Glomerular endothelial cell (primary cell): ENCODE data around the gene ATPAF1. TPM values are rescaled to one million over a fixed set of nuclear protein-coding genes. Genes with fewer than 3 reads are reported as not detected.
A peak's percentile ranks its signal among the peaks of the same experiment; 100 is the strongest.
"Not testable (repeated sequence)": the region's sequence is repeated elsewhere in the genome, so short reads cannot be mapped to it uniquely, and the experiment has no call there.

ENCODE experiments used
- DNase-seq: peaks from one replicate; pipeline ENCODE4 v3.0.0-alpha.2; 2011; ENCODE audit warnings: low read depth, low spot score; ENCODE audit errors: extremely low read depth
- total RNA-seq: library from RNA; depleted of rRNA; stranded (reverse); fragments of >200 nt; gene quantifications from 2 replicates; pipeline ENCODE4 v1.2.3, GENCODE V29; 2015

ATPAF1 gene
- total RNA-seq, 1 donor from 2014 or later: 20.1 TPM

- DNase-seq: not testable (repeated sequence)
Measured at GRCh38 chr1:46651152-46651551, 17.0 kb downstream of the ATPAF1 start.

DNA sequence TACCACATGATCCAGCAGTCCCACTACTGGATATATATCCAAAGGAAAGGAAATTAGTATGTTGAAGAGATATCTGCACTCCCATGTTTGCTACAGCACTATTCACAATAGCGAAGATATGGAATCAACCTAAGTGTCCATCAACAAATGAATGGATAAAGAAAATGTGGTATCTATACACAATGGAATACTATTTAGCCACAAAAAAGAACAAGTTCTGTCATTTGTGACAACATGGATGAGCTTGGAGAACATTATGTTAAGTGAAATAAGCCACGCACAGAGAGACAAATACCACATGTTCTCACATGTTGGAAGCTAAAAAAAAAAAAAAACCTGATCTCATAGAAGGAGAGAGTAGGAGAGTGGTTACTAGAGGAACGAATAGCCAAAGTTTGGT lies 17.7 kb downstream of the ATPAF1 start:
- DNase-seq: no peak

DNA sequence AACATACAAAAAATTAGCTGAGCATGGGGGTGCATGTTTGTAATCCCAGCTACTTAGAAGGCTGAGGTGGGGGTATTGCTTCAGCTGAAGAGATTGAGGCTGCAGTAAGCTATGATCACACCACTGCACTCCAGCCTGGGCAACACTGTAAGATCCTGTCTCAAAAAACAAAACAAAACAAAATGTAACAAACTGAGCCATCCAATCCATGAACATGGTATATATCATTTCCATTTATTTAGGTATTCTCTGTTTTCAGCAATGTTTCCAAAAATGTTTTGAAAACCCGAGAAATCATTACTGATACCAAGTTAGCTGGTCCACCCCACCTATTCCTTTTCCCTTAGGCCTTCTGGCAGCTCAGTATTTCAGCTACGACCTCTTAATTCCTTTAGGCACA lies 18.4 kb downstream of the ATPAF1 start:
- DNase-seq: no peak

DNA sequence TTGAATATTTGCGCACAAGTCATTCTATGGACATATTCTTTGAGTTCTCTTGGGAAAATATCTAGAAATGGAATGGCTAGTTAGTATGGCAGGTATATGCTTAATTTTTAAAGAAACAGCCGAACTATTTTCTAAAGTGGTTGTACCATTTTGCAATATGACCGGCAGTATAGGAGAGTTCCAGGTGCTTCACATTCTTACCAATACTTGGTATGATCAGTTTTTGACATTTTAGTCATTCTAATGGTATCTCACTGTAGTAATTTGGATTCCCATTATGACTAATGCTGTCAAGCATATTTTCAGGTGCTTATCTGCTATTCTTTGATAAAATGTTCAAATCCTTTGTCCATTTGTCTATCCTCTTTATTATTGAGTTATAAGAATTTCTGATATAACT lies 20.6 kb downstream of the ATPAF1 start:
- no peak for DNase-seq

DNA sequence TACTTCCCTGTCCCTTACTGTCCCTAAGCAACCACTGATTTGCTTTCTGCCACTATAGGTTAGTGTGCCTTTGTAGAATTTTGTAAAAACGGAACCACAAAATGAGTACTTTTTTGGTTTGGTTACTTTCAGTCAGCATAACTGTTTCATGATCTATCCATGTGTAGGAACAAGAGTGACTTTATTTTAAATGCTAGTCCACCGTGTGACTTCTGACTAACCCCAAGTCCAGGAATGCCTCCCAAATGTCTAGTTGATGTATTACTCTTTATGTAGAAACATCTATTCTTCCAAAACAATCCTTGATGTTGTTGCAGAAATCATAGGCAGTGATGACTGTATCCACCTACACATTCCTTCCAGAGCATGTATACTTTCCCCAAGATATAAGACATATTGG lies 21.3 kb downstream of the ATPAF1 start:
- DNase-seq: no peak

DNA sequence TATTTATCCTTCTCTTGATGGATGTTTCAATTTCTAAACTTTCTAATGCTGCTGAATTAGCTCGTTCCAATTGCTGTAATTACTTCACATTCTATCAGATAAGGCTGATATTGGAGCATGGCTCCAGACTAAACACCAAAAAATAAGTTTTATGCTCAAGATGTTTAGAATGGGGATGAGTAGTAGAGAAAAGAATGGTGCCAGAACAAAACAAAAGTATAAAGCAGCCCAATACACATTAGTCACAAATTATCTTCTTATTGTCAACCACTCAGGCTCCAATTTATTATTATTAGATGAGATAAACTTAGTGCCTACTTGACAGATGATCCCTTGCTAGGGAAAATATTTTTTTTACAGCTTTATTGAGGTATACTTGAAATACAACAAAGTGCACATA lies 21.8 kb downstream of the ATPAF1 start:
- no peak for DNase-seq

DNA sequence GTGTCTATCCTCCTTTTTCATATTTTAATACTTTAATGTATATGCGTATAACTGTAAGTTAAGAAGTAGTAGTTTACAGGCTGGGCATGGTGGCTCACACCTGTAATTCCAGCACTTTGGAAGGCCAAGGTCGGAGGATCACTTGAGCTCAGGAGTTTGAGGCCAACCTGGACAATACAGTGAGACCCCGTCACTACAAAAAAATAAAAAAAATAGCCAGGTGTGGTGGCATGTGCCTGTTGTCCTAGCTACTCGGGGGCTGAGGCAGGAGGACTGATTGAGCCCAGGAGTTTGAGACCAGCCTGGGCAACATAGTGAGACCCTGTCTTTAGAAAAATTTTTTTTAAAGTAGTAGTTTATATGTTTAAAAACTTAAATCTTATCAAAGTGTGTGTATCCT lies 22.3 kb downstream of the ATPAF1 start:
- no peak for DNase-seq

GRCh38 chr1:46643368-46643775 lies 24.8 kb downstream of the ATPAF1 start:
- DNase-seq: peak; percentile 18

- DNase-seq: no peak
Measured at GRCh38 chr1:46642115-46642680, 26.0 kb downstream of the ATPAF1 start.

DNA sequence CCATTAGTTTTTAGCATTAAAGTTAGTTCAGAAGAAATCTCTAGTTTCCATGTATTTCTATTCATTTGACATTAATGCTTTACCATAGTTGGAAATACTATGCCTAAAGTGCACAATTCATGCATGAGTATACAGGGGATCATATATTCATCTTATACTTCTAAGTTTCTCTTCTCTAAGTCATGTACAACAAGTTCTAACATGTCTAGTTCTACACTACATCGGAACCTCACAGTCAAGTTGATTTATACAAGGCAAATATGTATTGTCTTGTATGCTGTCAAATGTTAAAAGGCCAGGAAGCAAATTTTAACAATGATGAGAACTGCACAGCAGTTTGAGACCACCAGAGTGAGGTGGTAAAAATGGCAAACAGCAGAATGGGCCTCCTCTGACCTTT lies 28.6 kb downstream of the ATPAF1 start:
- no peak for DNase-seq

GRCh38 chr1:46638921-46639320 lies 29.2 kb downstream of the ATPAF1 start:
- no peak for DNase-seq

GRCh38 chr1:46637444-46638083 lies 30.6 kb downstream of the ATPAF1 start:
- no peak for DNase-seq

GRCh38 chr1:46635205-46635604 lies 33.0 kb downstream of the ATPAF1 start:
- no peak for DNase-seq

DNA sequence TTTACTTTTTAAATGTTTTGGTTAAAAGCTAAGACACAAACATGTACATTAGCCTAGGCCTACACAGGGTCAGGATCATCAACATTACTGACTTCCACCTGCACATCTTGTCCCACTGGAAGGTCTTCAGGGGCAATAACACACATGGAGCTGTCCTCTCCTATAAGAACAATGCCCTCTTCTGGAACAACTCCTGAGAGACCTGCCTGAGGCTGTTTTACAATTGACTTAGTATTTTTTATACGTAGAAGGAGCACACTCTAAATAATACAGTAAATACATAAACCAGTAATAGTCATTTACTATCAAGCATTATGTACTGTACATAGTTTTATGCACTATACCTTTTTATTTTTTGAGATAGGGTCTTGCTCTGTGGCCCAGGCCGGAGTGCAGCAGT lies 37.4 kb downstream of the ATPAF1 start:
- DNase-seq: no peak

DNA sequence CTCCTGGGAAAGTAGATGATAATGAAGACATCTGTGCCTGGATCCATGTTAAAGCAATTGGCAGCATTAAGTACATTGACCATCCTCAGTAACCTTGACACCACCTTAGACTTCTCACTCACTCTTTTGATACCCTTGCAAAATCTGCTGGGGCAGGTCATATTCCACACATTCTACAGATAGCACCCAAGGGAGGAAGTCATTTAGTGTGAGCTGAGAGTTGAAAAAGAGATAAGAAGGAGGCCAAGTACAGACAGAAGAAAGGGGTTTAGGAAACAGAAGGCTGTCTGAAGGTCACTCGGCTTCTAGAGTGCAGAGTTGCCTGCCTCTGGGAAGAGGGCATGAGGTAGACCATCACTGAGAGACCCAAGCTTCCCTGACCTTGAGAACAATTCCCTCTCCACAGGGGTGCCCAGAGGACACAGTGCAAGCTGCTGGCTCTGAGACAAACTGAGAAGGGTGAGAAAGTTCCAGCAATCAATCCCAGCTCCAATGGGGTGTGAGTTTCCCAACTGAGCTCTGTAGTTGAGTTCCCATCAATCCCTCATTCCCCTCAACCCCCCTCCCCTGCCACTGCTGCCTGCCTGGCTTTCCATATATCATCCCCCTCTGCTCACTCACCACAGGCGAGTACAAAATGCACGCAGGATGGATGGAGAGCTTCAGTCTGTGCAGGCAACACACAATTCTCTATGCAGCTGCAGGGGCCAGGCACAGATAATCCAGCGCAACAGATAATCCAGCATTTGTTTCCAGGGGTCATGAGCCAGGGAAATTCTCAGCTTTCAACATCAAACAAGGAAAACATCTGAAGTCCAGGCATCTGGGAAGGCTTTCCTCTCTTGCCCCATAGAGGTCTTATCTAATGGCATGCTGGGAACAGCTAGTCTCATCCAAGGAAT lies 44.2 kb downstream of the ATPAF1 start:
- no peak for DNase-seq

GRCh38 chr1:46622344-46622743 lies 45.8 kb downstream of the ATPAF1 start:
- DNase-seq: no peak

- no peak for DNase-seq
Measured at GRCh38 chr1:46621930-46622329, 46.2 kb downstream of the ATPAF1 start.

DNA sequence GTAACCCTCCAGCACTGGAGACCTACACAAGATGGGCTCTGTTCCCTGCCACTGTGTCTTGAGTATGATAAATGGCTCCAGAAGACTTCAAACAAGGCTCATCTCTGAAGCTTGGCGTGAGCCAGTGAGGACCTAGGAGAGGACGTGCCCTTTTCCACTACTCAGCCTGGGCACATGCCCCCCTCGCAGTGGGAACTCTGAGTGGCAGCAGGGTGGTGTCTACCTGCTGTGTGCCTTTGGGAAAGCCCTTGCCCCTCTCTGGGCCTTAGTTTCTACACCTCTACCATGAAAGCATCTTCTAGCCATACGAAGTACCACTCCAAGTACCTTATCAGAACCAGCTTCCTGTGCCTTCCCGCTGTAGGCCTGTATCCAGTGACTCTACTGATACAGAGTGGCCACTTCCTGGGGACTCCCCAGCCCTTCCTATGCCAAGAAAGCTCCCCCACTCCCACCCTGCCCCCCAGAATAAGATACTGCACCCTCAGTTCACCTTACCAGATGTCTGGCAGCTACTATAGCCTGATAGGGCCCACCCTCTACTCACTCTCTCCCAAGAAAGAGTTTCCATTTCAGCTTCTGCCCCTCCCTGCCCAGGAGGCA lies 48.4 kb downstream of the ATPAF1 start:
- no peak for DNase-seq

DNA sequence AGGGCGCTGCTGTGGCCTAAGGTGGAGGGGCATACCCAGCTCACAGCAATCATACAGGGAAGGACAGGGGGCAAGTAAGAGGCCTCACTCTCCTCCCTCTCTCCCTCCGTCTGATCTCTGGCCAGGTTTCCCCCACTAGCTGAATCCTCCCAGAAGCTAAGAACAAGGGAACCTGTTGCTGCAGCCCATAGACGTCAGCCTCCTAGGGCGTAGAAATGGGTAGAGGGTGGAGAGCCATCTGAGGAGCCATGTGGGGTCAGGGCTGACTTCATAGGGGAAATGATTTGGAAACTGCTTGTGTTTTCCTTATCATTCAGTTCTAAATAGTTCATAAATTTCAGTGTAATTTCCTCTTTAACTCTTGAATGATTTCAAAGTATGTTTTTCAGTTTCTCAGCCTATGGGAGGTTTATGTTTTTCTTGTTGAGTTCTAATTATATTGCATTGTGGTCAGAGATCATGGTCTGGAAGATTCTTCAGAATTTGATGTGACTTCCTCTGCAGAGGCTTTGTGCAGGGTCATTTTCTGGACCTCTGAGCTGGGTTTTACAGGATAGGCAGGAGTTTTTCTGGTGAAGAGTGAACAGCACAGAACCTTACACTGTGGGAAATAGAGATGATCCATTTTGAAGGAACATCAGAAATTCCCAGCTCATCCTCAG lies 49.3 kb downstream of the ATPAF1 start:
- no peak for DNase-seq

GRCh38 chr1:46617833-46618232 lies 50.3 kb downstream of the ATPAF1 start:
- no peak for DNase-seq
